Posterior vena cava (tissue), 2 donors: ENCODE data around the gene C1S. TPM values are rescaled to one million over a fixed set of nuclear protein-coding genes. Genes with fewer than 3 reads are reported as not detected.
"Not testable (repeated sequence)": the region's sequence is repeated elsewhere in the genome, so short reads cannot be mapped to it uniquely, and the experiment has no call there.

Source experiments
- DNase-seq: peaks from one replicate; pipeline ENCODE4 v3.0.0-alpha.2; 2020; ENCODE audit warnings: low spot score
- intact Hi-C, 2 donors: fragments of 100-400 bp; cut with DNase I; formaldehyde crosslinking; loops; one replicate each; pipeline versions ENCODE4 v1.14.1 to v1.14.2; 2022 to 2023
- long read RNA-seq, 2 donors: library from polyadenylated mRNA; unstranded; transcript quantifications; one replicate each; pipeline ENCODE4 v2.0.0, GENCODE V29; 2020 to 2021
- total RNA-seq, 2 donors: library from RNA; stranded (reverse); fragmentation: NEBNext Ultra II Directional; extraction: Animal tissue kit (Norgen Biotek cat#: 25700); gene quantifications; one replicate each; pipeline ENCODE4 v1.2.1, GENCODE V29; 2021
- donor health status: DM: yes; HTN: yes; CAD: no.
- donor health status: DM: yes; HTN: yes; CAD: no.

Gene C1S
- 100 to 1,000 TPM; 585 to 986 TPM for total RNA-seq
- long read RNA-seq, donor 1, transcript C1S-209 (4 exons, 950 nt): minor isoform, 5 of 550 reads
- long read RNA-seq, donor 1, transcript C1S-201 (12 exons, 2,972 nt): major isoform, 270 of 550 reads
- long read RNA-seq, donor 1, transcript C1S-202 (12 exons, 2,635 nt): minor isoform, 133 of 550 reads
- long read RNA-seq, donor 1, partial matches to known transcripts: 110 of 550 reads
- long read RNA-seq, donor 1, other reads (novel, unspliced or antisense): 32 of 550 reads
- long read RNA-seq, donor 2, transcript C1S-203 (11 exons, 2,522 nt): minor isoform, 7 of 1,271 reads
- long read RNA-seq, donor 2, transcript C1S-202 (12 exons, 2,635 nt): minor isoform, 297 of 1,271 reads
- long read RNA-seq, donor 2, transcript C1S-201 (12 exons, 2,972 nt): major isoform, 748 of 1,271 reads
- long read RNA-seq, donor 2, partial matches to known transcripts: 151 of 1,271 reads
- long read RNA-seq, donor 2, other reads (novel, unspliced or antisense): 64 of 1,271 reads

DNA sequence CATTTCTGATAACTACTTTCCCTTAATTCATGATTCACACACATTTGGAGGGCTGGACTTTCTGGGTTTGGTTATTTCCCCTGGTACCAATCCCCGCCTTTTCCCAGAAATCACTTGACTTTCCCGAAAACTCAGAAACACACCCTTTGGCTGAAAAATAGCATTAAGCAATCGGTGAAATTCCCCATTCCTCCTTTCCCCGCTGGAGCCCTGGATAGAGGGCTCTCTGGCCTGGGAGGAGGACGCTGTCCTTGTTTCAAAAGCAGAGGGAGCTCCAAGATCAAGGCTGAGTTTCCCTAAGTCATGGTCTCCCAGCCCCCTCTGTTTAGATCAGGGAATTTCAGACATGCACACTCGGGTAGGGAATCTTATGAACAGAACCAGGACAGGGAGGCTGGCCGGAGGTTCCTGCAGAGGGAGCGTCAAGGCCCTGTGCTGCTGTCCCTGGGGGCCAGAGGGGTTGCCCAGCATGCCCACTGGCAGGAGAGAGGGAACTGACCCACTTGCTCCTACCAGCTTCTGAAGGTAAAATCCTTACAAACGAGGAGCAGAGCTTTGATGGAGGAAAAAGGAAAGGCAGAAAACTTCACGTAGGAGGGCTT is at the start of gene C1S:
Gene C1S (plus strand): TSS at position 366 of the 602 bp plus-strand sequence. CDS start 1,195 bp downstream, outside the sequence.
- intact Hi-C loops: loop anchor here in 1 of 2 donors (2.0 to 5.0 kb wide), 2 partner anchors 30 to 52 kb away; no protein-coding TSS in a partner anchor
- DNase-seq: peak; percentile 87

DNA sequence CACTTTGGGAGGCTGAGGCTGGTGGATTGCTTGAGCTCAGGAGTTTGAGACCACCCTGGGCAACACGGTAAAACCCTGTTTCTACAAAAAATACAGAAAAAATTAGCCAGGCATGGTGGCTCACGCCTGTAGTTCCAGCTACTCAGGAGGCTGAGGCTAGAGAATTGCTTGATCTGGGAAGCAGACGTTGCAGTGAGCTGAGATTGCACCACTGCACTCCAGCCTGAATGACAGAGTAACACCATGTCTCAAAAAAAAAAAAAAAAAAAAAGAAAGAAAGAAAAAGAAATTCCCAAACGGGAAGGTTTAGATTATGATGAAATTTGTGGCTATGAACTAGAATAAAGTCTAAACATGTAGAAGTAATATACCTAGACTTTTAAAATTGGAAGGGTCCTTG is 49.1 kb upstream of the C1S start:
- DNase-seq, intact Hi-C loops: not testable (repeated sequence)

DNA sequence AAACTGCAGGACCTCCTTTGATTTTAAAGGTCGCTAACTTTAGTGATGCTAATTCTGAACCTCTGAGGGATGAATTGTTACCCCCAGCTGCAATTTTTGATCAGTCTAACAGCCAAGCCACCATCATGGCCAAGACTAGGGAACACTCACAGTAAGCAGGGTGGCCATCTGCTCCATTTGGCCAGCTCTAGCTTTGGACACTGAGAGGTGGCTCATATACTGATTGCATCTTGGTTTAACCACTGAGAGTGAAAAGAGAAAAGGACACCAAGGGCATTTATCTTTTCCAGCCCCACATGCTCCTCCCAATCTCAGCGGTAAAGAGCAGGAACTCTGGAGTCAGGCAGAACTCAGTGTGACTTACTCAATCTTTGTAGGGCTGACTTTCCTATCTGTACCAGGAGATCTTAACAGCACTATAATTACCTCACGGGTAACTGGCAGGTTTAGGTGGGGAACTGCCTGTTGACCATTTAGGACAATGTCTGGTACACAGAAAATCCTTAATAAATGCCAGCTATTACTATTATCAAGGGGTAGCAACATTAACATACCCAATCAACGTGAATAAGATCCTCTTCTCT is 48.4 kb upstream of the C1S start:
- intact Hi-C loops: no loop called here

DNA sequence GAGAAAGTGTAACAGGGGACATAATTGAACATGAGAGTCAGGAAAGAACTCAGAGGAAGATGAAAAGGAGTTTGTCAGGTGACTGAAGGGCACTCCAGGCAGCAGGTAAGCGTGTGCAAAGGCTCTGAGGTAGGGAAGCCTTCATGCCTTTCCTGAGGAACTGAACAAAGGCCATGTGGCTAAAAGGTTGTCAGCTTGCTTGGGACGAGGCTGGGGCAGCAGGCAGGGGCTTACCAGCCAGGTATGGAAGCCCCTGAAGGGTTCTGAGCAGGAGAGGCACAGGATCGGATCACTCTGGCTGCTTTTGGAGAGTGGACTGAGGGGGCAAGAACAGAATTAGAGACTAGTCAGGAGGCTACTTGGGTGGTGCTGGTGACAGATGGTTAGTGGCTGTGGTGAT is 47.4 kb upstream of the C1S start:
- DNase-seq: no peak
- intact Hi-C loops: no loop called here

More for the DNA sequence above, 48.4 kb upstream of the C1S start:
- no peak for DNase-seq

DNA sequence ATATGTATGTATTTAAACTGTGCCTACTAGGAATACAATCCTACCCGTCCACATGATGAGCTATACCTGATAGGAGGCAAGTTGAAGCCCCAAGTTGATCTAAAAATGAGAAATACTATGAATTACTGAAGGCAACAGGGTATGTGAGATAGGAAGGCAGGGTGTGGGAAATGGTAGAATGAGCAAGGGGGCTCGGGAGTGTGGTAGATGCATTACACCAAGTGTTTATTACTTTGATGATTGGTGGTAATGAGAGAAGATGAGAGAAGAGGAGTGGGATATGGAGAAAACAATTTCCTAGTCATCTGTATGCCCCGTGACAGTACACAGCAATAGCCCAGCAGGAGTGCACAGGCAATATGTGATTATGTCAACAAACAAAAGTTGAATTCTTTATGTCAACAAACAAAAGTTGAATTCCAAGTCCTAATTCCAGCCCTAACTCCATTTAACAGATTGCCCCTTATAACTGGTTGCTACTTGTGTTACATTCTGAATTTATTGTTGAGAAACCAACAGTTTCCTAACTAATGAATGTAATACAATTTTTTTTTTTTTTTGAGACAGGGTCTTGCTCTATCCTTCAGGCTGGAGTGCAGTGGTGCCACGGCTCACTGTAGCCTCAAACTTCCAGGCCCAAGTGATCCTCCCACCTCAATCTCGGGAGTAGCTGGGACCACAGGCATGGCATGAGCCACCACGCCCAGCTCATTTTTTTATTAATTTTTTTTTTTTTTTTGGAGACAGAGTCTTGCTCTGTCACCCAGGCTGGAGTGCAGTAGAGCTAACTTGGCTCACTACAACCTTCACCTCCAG is 44.8 kb upstream of the C1S start:
- intact Hi-C loops: loop anchor here in 1 of 2 donors (2.0 kb wide), 1 partner anchor 49 kb away; no protein-coding TSS in a partner anchor

DNA sequence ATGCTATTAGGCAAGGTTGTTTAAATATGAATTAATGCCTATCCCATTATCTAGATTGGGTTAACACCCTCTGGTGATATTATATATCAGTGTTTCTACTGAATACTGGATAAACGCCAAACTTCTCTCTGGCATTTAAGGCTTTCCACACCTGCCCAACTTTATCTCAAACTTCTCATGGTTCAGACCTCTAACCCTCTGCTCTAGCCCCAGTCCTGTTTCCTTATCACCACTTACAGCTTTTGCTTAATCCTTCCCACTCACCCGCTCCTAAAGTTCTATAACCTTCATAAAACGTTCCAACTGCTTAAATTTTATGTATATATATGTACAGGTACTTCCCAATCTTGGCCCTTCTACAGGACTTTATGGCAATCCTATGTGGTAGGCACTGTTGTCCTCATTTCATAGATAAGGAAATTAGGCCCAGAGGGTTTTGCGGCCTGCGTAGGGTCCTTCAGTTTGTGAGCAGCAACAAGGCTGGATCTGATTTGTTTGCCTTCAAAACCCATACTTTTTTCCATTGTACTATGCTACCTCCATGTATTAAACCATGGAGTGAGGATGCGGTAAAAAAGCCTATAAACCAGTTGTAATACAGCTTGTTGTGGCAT is 43.5 kb upstream of the C1S start:
- intact Hi-C loops: loop anchor here in 1 of 2 donors (2.0 kb wide), 1 partner anchor 50 kb away; no protein-coding TSS in a partner anchor
- DNase-seq: no peak

More for the DNA sequence above, 44.8 kb upstream of the C1S start:
- DNase-seq: no peak

DNA sequence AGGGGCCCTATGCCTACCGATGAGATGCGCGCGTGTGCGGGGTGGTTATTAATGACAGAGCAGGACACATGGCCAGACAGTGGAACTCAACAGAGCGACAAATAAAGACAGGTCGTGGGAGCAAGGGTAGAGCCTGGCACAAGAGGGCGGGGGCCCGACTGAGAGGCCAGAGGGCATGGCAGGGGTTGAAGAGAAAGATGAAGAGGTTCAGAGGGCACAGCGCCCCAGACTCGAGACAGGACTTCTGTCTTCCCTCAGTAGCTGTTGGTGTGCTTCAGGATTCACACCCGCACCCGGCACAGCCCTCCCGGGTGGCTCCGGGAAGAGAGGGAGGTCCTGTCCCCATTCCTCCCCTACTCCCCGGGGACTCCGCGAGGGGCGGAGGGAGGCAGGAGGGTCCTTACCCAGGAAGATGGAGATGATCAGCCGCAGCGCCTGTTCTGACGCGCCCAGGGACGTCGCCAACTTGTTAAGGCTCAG is 42.6 kb upstream of the C1S start:
- intact Hi-C loops: loop anchor here in 1 of 2 donors (2.0 kb wide), 1 partner anchor 51 kb away; no protein-coding TSS in a partner anchor
- no peak for DNase-seq

DNA sequence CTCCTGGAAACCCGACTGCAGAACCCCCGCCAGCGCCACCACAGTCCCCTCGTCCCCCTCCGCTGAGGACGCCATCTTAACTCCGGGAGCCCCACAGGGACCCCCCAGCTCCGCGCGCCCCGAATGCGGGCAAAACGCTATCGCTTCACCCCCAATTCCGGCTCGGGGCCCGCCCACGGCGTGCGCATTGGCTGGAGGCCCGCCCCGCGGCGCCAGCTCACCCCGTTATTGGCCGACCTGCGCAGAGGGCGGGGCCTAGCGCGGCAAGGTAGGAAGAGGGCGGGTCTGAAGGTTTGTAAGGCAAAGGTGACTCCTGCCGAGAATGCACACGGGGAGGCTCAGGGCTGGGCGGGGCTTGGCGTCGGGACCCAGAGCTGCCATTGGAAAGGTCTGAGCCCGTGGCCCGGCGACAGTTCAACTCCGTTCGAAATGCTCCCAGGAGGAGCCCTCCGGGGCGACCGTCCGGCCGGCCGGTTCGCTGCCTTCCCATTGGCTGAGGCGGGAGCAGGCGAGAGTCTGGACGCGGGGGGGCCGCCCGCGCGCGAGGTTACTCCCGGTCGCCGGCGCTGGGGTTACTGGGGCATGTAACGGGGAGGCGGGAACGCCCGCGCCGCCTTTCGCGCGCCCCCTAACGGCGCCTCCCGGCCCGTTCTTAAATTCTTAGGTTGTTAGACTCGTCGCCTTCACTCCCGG is 42.0 kb upstream of the C1S start, which contains the start of gene LPCAT3:
Gene LPCAT3 (minus strand): TSS at position 127 of the 693 bp plus-strand sequence. CDS start 52 bp downstream, at position 75.
- intact Hi-C loops: no loop called here
- DNase-seq: peak; percentile 99

DNA sequence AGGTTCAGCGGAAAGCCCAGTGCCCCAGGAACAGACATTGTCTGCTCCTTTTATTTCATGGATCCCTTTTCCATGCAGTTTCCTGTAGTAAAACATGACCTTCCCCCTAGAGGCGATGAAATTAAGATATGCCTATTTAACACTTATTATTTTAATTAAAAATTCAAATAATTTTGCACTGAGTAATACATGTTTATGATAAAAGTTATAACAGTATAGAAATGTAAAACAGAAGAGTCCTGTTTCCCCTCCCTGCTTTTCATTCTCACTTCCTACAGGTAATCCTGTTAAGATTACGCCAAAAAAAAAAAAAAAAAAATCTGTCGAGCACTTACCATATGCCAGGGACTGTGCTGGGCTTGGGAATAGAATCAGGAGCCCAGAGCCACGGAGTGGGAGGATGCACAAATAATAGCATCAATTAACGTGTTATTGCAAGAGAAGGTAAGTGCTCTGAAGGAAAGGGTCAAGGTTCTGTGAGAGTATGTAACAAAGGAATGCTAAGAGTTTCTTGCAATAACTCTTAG is 41.4 kb upstream of the C1S start:
- DNase-seq: no peak
- intact Hi-C loops: no loop called here

DNA sequence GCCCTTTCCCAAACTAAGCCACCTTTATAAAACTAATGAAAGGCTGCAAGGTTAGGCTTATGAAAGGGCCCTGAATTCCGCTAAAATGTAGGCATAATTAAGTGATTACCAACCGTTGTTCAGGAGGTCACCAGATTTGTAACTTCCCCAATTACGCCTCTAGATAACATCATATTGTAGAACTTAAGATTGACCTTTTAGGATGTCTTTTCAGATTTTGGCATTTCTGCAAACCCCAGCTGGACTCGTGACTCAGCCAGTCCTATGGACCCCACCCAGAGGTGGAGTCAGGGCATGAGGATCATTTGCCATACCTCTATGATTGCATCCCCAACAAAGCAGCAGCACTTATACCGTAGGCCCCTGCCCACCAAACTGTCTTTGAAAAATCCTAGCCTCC is 38.6 kb upstream of the C1S start:
- intact Hi-C loops: no loop called here
- DNase-seq: no peak

DNA sequence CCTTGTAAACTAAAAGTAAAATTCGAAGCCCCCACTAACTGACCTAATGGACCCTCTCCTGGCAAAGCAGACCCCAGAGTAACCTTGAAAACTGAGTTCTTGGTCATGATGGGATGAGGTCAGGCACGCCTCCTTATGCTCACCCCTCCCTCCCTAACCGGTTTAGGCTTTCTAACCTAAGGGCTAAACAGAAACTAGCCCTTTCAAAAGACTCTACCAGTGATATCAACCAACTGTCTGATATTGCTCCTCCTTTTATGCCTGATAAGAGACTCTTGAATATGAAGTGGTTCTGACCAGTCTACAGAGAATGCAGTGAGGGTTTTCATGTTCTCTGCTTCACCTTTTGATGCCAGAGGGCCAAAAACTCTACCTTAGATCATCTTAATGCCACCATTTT is 37.4 kb upstream of the C1S start:
- intact Hi-C loops: no loop called here
- DNase-seq: no peak

DNA sequence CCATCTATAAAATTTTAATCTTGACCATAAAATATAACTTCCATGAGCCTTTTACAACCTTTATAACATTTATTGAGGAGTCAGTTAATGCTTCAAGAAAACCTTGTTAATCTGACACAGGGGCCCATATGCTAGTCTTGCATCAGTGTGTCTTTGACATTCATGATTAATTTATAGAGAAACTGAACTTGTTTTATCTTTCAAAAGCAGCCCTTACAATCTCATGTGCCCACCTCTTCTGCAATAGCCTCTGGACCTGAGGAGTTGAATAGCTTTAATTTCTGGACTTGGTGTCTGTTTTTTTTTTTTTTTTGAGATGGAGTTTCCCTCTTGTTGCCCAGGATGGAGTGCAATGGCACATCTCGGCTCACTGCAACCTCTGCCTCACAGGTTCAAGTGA is 33.7 kb upstream of the C1S start:
- DNase-seq: no peak
- intact Hi-C loops: no loop called here

DNA sequence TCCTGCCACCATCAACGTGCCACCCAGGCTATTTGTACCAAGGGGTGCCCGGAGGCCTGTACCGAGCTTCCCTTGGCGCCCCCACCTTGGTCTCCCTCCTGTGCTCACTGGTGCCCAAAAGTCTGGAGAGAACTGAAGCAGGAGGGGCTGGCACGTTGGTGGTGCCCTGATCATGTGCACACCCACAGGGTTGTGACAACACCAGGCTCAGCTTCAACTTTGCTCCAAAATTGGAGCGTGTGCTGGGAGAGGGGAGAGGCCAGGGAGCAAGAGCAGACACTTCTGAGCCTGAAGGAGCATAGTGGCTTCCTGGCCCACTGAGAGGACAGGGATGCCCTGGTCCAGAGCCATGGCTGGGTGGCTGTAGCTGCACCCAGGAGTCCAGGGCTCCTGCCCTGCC is 29.2 kb upstream of the C1S start:
- no peak for DNase-seq
- intact Hi-C loops: no loop called here

DNA sequence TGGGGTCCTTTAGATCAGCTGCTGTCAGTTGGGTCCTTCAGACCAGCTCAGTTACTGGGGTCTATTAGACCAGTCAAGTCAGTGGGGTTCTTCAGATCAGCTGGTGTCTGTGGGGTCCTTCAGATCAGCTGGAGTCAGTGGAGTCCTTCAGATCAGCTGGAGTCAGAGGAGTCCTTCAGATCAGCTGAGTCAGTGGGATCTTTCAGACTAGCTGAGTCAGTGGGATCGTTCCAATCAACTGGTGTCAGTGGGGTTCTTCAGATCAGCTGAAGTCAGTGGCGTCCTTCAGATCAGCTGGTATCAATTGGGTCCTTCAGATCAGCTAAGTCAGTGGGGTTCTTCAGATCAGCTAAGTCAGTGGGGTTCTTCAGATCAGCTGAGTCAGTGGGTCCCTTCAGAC is 27.5 kb upstream of the C1S start:
- no peak for DNase-seq
- intact Hi-C loops: no loop called here

DNA sequence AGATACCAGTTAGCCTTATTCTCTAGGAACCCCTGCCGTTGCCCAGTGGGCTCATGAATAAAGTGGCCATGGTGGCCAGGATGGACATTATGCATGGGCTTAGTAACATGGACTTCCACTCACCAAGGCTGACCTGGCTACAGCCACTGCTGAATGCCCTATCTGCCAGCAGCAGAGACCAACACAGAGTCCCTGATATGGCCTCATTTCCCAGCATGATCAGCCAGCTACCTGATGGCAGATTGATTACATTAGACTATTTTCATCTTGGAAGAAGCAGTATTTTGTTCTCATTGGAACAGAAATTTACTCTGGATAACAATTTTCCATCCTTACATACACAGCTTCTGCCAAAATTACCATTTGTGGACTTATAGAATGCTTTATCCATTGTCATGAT is 26.1 kb upstream of the C1S start:
- DNase-seq: no peak
- intact Hi-C loops: no loop called here

DNA sequence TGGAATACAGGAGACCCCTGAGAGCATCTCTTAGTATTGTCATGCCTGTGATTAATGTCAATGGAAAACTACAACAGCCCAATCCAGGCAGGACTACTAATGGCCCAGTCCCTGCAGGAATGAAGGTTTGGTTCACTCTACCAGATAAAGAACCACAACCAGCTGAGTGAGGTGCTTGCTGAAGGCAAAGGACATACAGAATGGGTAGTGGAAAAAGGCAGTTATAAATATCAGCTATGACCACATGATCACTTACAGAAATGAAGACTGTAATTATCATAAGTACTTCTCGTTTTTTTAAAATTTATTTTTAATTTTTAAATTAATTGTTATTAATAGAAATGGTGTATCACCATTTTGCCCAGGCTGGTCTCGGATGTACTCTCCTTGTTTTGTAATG is 25.1 kb upstream of the C1S start:
- no peak for DNase-seq
- intact Hi-C loops: no loop called here

DNA sequence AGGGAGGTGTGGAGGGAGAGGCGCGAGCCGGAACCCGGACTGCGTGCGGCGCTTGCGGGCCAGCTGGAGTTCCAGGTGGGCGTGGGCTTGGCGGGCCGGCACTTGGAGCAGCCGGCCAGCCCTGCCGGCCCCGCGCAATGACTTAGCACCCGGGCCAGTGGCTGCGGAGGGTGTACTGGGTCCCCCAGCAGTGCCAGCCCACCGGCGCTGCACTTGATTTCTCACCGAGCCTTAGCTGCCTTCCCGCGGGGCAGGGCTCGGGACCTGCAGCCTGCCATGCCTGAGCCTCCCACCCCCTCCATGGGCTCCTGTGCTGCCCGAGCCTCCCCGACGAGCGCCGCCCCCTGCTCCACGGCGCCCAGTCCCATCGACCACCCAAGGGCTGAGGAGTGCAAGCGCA is 23.1 kb upstream of the C1S start:
- DNase-seq, intact Hi-C loops: not testable (repeated sequence)

DNA sequence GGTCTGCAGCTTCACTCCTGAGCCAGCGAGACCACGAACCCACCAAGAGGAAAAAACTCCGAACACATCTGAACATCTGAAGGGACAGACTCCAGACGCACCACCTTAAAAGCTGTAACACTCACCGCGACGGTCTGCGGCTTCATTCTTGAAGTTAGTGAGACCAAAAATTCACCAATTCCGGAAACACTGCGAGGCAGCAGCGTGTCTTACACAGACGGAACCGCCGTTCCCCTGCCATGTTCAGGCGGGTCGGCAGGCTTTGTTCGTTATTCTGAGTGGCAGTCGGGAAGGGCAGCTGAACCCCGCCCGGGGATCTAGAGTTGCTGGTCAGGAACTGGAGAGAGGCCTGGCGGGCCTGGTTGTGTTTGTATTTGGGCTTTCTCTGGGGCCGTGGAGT is 21.9 kb upstream of the C1S start:
- no peak for DNase-seq
- intact Hi-C loops: no loop called here
